ENCODE measurements around the gene KPRP.

DNA sequence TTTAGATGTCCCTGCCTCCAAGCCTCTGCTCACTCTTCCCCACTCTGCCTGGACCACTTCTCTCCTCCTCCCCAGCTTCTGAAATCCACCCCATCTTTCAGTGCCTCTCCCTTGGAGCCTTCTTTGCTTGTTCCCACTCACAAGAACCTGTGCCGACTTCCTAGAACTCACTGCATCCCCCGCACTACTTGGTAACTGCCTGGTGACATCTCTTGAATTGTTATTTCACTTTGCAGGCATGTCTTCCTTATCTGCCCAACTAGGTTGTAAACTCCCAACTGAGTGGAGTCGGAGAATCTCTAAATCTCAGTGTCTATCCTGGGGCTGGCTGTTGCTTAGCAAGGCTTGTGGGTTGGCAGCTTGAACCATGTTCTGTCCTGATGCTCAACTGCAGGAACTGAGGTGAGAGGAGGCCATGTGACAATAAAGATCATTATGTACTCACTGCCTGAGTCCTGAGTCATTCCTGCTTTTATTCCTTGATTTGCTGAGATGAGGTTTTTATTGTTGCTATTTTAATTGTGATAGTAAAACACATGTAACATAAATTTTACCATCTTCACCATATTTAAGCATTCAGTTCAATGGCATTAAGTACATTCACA, 3.9 kb downstream of the KPRP start:
- TF ChIP-seq, protein P1, sequence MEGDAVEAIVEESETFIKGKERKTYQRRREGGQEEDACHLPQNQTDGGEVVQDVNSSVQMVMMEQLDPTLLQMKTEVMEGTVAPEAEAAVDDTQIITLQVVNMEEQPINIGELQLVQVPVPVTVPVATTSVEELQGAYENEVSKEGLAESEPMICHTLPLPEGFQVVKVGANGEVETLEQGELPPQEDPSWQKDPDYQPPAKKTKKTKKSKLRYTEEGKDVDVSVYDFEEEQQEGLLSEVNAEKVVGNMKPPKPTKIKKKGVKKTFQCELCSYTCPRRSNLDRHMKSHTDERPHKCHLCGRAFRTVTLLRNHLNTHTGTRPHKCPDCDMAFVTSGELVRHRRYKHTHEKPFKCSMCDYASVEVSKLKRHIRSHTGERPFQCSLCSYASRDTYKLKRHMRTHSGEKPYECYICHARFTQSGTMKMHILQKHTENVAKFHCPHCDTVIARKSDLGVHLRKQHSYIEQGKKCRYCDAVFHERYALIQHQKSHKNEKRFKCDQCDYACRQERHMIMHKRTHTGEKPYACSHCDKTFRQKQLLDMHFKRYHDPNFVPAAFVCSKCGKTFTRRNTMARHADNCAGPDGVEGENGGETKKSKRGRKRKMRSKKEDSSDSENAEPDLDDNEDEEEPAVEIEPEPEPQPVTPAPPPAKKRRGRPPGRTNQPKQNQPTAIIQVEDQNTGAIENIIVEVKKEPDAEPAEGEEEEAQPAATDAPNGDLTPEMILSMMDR (IDR thresholded peaks at IDR 0.05) = no peak
- no peak for TF ChIP-seq POLR2A (IDR thresholded peaks at IDR 0.05)

All from stomach (tissue), 4 donors.